Osteocyte (in vitro differentiated cells): Measurements from ENCODE around the gene TYMS. TPM values are rescaled to one million over a fixed set of nuclear protein-coding genes. Genes with fewer than 3 reads are reported as not detected.

Experiments used
- DNase-seq: peaks from one replicate; pipeline ENCODE4 v3.0.0; 2021; ENCODE audit warnings: mixed read lengths; ENCODE audit not compliant: unreplicated experiment; ENCODE audit errors: extremely low spot score
- H3K27ac Mint-ChIP-seq: one replicate; pipeline ENCODE4 v1.8.0; 2021; ENCODE audit warnings: mild to moderate bottlenecking, mixed read lengths; ENCODE audit not compliant: unreplicated experiment
- H3K27me3 Mint-ChIP-seq: one replicate; pipeline ENCODE4 v1.8.0; 2021; ENCODE audit warnings: mixed read lengths; ENCODE audit not compliant: unreplicated experiment
- H3K36me3 Mint-ChIP-seq: one replicate; pipeline ENCODE4 v1.8.0; 2021; ENCODE audit warnings: mixed read lengths; ENCODE audit not compliant: unreplicated experiment
- H3K4me1 Mint-ChIP-seq: one replicate; pipeline ENCODE4 v1.8.0; 2021; ENCODE audit warnings: mixed read lengths; ENCODE audit not compliant: unreplicated experiment
- H3K4me3 Mint-ChIP-seq: one replicate; pipeline ENCODE4 v1.8.0; 2021; ENCODE audit warnings: mild to moderate bottlenecking, moderate library complexity, mixed read lengths; ENCODE audit not compliant: unreplicated experiment
- H3K9me3 Mint-ChIP-seq: one replicate; pipeline ENCODE4 v1.8.0; 2021; ENCODE audit warnings: mixed read lengths; ENCODE audit not compliant: unreplicated experiment
- long read RNA-seq: library from polyadenylated mRNA; unstranded; transcript quantifications from one replicate; pipeline ENCODE4 v2.0.0, GENCODE V29; 2021
- total RNA-seq: library from RNA; stranded (reverse); gene quantifications from 2 replicates; pipeline ENCODE4 v1.2.1, GENCODE V29; 2021
- TF ChIP-seq, protein P1 (sequence below): fragments of 200-600 bp; sonication (generic); IDR thresholded peaks from 2 replicates; pipeline ENCODE4 v1.5.0; 2021; ENCODE audit warnings: antibody characterized with exemption, mild to moderate bottlenecking, moderate library complexity

The TYMS gene
- 31.0 and 35.7 TPM in 2 replicates for total RNA-seq
- long read RNA-seq, transcript TYMS-203 (7 exons, 1,662 nt): major isoform, 27 of 31 reads
- long read RNA-seq, partial matches to known transcripts: 1 of 31 reads
- long read RNA-seq, other reads (novel, unspliced or antisense): 3 of 31 reads

DNA sequence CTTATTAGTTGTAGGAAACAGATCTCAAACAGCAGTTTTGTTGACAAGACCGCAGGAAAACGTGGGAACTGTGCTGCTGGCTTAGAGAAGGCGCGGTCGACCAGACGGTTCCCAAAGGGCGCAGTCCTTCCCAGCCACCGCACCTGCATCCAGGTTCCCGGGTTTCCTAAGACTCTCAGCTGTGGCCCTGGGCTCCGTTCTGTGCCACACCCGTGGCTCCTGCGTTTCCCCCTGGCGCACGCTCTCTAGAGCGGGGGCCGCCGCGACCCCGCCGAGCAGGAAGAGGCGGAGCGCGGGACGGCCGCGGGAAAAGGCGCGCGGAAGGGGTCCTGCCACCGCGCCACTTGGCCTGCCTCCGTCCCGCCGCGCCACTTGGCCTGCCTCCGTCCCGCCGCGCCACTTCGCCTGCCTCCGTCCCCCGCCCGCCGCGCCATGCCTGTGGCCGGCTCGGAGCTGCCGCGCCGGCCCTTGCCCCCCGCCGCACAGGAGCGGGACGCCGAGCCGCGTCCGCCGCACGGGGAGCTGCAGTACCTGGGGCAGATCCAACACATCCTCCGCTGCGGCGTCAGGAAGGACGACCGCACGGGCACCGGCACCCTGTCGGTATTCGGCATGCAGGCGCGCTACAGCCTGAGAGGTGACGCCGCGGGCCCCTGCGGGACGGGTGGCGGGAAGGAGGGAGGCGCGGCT lies at the start of gene TYMS:
Gene TYMS, plus strand, starts transcription at position 343 of the 690 bp plus-strand sequence. Its CDS starts 90 bp downstream, at position 433.
- TF ChIP-seq, protein P1, sequence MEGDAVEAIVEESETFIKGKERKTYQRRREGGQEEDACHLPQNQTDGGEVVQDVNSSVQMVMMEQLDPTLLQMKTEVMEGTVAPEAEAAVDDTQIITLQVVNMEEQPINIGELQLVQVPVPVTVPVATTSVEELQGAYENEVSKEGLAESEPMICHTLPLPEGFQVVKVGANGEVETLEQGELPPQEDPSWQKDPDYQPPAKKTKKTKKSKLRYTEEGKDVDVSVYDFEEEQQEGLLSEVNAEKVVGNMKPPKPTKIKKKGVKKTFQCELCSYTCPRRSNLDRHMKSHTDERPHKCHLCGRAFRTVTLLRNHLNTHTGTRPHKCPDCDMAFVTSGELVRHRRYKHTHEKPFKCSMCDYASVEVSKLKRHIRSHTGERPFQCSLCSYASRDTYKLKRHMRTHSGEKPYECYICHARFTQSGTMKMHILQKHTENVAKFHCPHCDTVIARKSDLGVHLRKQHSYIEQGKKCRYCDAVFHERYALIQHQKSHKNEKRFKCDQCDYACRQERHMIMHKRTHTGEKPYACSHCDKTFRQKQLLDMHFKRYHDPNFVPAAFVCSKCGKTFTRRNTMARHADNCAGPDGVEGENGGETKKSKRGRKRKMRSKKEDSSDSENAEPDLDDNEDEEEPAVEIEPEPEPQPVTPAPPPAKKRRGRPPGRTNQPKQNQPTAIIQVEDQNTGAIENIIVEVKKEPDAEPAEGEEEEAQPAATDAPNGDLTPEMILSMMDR: peak; percentile 16
- Mint-ChIP-seq H3K27me3 (no peaks in the 10 kb centered on the region), H3K4me1 (peaks cover 16% of the 10 kb centered on the region), H3K36me3 (peaks cover 7% of the 10 kb centered on the region), H3K9me3 (peaks cover 4% of the 10 kb centered on the region), H3K27ac (peak within 1 kb of the TSS; percentile 76), H3K4me3 (peak within 1 kb of the TSS; percentile 88)
- DNase-seq: no peak

DNA sequence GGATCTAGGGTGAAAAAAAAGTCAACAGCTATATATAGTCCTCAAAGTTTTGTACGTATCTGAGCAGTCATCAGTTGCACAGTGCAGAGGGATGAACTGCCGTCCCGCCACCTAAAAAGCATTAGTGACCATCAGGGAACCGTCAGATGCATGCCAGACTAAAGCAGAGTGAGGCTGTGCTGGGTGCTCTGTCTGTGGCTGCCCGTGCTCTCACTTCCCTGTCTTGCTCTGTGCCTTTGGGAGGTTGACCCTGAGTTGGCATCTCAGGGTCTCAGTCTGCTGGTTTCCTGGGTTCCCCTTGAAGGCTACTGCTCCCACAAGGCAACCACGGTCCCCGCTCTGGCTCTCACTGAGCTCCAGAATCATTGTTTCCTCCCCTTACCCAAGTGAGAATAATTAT lies 49.5 kb upstream of the TYMS start:
- Mint-ChIP-seq H3K36me3 (no peaks in the 10 kb centered on the region), H3K9me3 (no peaks in the 10 kb centered on the region), H3K4me3 (no peak overlapping the region), H3K27me3 (no peaks in the 10 kb centered on the region), H3K4me1 (peaks cover 5% of the 10 kb centered on the region), H3K27ac (no peak overlapping the region)
- TF ChIP-seq, protein P1: no peak
- DNase-seq: no peak

DNA sequence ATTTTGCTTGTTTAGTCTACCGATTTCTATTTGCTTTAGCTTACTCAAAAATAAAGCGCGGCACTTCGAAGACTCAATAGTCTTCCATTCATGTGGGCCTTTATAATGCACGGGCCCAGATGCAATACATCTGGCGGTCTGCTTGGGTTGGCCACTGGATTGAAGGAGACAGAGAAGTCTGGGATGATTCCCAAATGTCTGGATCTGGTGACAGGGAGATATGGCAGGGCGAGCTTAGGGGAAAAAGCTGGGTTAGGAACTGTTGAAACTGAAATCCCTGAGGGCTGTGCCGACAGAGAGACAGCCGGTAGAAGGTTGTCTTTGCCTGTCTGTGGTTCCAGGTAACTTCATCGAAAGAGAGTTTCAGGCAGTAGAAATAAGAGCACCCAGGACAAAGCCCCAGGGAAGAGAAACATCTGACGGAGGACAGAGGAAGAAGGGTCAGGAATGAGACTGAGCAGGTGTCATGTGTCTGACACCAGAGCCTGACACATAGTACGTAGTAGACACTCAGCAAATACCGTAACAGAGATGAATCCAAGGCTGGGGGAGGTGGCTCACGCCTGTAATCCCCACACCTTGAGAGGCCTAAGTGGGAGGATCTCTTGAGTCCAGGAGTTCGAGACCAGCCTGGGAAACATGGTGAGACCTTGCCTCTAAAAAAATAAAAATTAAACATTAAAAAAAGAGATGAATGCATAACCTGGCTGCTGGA lies 47.1 kb upstream of the TYMS start:
- Mint-ChIP-seq H3K27ac (no peak overlapping the region), H3K9me3 (no peaks in the 10 kb centered on the region), H3K4me1 (peaks cover 2% of the 10 kb centered on the region), H3K27me3 (no peaks in the 10 kb centered on the region), H3K36me3 (no peaks in the 10 kb centered on the region), H3K4me3 (no peak overlapping the region)
- TF ChIP-seq, protein P1: no peak
- DNase-seq: no peak

DNA sequence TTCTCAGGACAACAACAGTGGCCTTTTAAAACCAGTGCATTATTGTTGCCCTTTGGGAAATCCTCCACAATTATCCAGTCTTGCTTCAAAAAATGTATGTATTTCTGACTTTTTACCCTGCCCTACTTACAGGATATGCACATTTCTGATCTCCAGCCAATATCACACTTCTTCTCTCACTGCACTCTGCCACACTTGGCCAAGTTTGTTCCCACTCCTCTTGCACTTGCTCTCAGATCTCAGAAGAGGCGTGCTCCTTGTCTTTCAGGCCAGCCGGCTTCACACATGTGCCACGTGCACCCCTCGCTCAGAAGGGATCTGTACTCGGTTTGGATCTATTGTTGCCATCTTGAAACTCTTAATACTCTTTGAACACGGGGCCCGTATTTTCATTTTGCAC lies 45.3 kb upstream of the TYMS start:
- Mint-ChIP-seq H3K4me3 (no peak overlapping the region), H3K27me3 (no peaks in the 10 kb centered on the region), H3K27ac (no peak overlapping the region), H3K36me3 (no peaks in the 10 kb centered on the region), H3K9me3 (no peaks in the 10 kb centered on the region), H3K4me1 (peaks cover 2% of the 10 kb centered on the region)
- TF ChIP-seq, protein P1: no peak
- no peak for DNase-seq

DNA sequence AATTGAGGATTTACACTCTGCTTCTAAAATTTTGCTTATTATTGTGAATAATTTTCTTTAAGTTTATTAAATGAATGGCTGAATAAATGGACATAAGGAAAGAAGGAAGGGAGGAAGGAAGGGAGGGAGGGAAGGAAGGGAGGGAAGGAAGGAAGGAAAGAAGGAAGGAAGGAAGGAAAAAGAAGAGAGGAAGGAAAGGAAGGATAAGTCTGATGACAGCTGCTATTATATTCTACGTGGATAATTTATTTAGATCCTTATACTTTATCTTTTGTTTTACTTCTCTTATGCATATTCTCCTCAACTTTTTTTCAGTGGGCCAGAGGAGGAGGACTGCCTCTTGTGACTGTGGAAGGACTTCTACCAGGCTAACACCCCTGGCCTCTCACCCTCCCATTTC lies 43.3 kb upstream of the TYMS start:
- DNase-seq: no peak
- no peak overlapping the region for H3K27ac Mint-ChIP-seq
- TF ChIP-seq, protein P1: no peak
- H3K27me3 Mint-ChIP-seq: peaks cover 6% of the 10 kb centered on the region
- no peaks in the 10 kb centered on the region for H3K36me3 Mint-ChIP-seq
- H3K9me3 Mint-ChIP-seq: no peaks in the 10 kb centered on the region
- no peak overlapping the region for H3K4me3 Mint-ChIP-seq
- no peaks in the 10 kb centered on the region for H3K4me1 Mint-ChIP-seq
